Thoracic aorta (tissue), 2 donors: Measurements from ENCODE around the gene ERC1. TPM values are rescaled to one million over a fixed set of nuclear protein-coding genes. Genes with fewer than 3 reads are reported as not detected.
A peak's percentile ranks its signal among the peaks of the same experiment; 100 is the strongest.

Source experiments
- ATAC-seq: fragments of 150-250 bp; one replicate; pipeline ENCODE4 v1.8.0; 2017; ENCODE audit warnings: low read depth; ENCODE audit not compliant: insufficient number of reproducible peaks, low FRiP score
- DNase-seq: peaks from one replicate; pipeline ENCODE4 v3.0.0-alpha.2; 2020; ENCODE audit warnings: low spot score
- H3K27ac ChIP-seq, 2 donors: fragments of 200-600 bp; sonication (generic); 1 replicate in 1 of 2; 2 replicates in 1 of 2; pipeline ENCODE4 v1.5.1; 2016; ENCODE audit warnings: mild to moderate bottlenecking in 2 of 2, moderate library complexity in 2 of 2
- H3K27me3 ChIP-seq: fragments of 200-600 bp; sonication (generic); replicated peaks from 2 replicates; pipeline ENCODE4 v1.6.0; 2016; ENCODE audit warnings: mild to moderate bottlenecking; ENCODE audit not compliant: insufficient read depth
- H3K36me3 ChIP-seq: fragments of 200-600 bp; sonication (generic); one replicate; pipeline ENCODE4 v1.5.1; 2016
- H3K4me1 ChIP-seq, 2 donors: fragments of 200-600 bp; sonication (generic); 1 replicate in 1 of 2; 2 replicates in 1 of 2; pipeline versions ENCODE4 v1.5.1 to v1.6.0; 2016; ENCODE audit warnings: low read depth in 2 of 2, mild to moderate bottlenecking in 1 of 2; ENCODE audit not compliant: control insufficient read depth in 1 of 2
- H3K4me3 ChIP-seq: fragments of 200-600 bp; sonication (generic); 2 replicates; pipeline ENCODE4 v1.5.1; 2016; ENCODE audit warnings: mild to moderate bottlenecking
- H3K9me3 ChIP-seq: fragments of 200-600 bp; sonication (generic); 2 replicates; pipeline ENCODE4 v1.5.1; 2016
- total RNA-seq, 2 donors: library from RNA; depleted of rRNA; stranded (reverse); fragments of >200 nt; gene quantifications; one replicate each; pipeline versions ENCODE4 v1.1.0 to v1.2.3, GENCODE V29; 2016
- TF ChIP-seq, protein P1 (sequence below): fragments of 200-600 bp; sonication (generic); IDR thresholded peaks from one replicate; pipeline ENCODE4 v1.5.1; 2019; ENCODE audit warnings: antibody characterized with exemption

Gene ERC1
- total RNA-seq, 2 donors from 2014 or later: 45.8 to 80.0 TPM

DNA sequence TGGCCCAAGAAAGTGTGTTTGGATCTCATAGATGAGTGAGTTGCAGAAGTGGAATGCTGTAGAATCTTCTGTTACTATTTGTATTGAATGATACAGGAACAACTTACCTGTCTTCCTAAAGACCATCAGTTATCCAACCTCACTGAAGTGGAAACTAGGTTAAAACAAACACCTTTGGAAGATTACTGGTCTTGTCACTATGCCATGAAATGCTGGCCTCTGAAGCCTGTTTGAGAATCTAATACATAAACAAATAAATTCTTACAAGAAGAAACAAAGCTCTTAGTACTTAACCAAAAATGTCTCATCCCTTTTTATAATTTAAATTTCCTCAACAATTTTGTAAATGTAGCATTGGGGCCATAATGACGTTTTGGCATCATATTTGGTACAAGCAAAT is 448.2 kb downstream of the ERC1 start:
- ATAC-seq (no peak), DNase-seq (no peak)
- Histone ChIP-seq H3K9me3 (no peaks in the 10 kb centered on the region), H3K27ac (no peak overlapping the region), H3K4me3 (no peak overlapping the region), H3K36me3 (no peaks in the 10 kb centered on the region), H3K27me3 (no peaks in the 10 kb centered on the region), H3K4me1 (peaks cover 8 to 30% of the 10 kb centered on the region in 2 donors)
- TF ChIP-seq, protein P1, sequence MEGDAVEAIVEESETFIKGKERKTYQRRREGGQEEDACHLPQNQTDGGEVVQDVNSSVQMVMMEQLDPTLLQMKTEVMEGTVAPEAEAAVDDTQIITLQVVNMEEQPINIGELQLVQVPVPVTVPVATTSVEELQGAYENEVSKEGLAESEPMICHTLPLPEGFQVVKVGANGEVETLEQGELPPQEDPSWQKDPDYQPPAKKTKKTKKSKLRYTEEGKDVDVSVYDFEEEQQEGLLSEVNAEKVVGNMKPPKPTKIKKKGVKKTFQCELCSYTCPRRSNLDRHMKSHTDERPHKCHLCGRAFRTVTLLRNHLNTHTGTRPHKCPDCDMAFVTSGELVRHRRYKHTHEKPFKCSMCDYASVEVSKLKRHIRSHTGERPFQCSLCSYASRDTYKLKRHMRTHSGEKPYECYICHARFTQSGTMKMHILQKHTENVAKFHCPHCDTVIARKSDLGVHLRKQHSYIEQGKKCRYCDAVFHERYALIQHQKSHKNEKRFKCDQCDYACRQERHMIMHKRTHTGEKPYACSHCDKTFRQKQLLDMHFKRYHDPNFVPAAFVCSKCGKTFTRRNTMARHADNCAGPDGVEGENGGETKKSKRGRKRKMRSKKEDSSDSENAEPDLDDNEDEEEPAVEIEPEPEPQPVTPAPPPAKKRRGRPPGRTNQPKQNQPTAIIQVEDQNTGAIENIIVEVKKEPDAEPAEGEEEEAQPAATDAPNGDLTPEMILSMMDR: no peak

DNA sequence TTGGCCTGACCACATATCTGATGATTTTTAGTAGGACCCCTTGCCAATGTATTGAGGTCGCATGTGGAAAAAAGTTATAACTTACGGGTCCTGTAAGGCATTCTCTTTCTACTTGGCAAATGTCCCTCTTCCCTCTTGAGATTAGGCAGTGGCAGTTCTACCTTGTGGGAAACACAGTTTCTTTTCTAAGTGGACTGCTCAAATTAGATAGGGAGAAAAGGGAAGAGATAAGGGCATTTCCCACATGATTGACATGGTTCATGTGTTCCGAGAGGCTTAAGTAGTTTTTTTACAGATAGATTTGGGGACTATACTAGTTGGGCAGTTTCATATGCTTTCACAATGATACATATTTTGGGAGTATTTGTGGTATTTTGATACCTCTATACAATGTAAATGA is 448.7 kb downstream of the ERC1 start:
- Histone ChIP-seq H3K4me1 (peaks cover 11 to 31% of the 10 kb centered on the region in 2 donors), H3K4me3 (no peak overlapping the region), H3K9me3 (no peaks in the 10 kb centered on the region), H3K27me3 (no peaks in the 10 kb centered on the region), H3K27ac (no peak overlapping the region), H3K36me3 (no peaks in the 10 kb centered on the region)
- TF ChIP-seq, protein P1: no peak
- no peak for DNase-seq
- no peak for ATAC-seq

DNA sequence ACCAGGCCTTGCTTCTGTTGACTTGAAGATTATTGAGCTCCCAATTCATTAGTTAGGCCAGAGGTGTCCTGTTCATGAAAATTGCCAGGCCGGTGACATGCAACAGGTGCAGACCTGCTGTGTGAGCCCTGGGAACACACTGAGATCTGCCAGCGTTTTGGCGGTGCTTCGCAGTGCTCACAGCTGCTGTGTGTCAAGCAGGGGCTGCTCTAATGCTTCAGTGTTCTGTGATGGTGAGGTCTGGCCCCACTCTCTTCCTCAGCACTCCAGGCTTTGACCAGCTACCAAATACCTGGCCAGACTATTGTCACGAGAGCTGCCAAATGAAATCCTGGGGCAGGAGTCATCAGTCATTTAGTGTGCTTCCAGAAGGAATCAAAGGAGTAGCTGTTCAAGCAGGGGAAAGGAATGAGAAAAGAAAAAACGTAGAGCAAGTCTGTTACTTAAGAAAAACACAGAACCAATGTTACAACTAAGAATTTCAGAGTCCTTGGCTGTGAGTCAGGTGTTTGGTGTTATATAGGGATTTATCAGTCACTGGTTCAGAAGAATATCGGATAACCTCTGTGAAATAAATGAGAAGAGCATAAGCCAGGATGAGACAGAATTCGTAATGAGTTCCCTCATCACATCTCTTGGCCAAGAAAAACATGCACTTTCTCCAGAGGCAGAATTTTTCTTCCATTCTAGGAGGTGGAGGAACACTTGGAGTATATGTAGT is 452.6 kb downstream of the ERC1 start:
- Histone ChIP-seq H3K36me3 (no peaks in the 10 kb centered on the region), H3K9me3 (no peaks in the 10 kb centered on the region), H3K4me1 (peaks cover 4 to 26% of the 10 kb centered on the region in 2 donors), H3K4me3 (peak overlapping the region; percentile 63), H3K27me3 (no peaks in the 10 kb centered on the region), H3K27ac (peak overlapping the region; percentile 82 to 89)
- TF ChIP-seq, protein P1: no peak
- no peak for DNase-seq
- ATAC-seq: peak; percentile 32

DNA sequence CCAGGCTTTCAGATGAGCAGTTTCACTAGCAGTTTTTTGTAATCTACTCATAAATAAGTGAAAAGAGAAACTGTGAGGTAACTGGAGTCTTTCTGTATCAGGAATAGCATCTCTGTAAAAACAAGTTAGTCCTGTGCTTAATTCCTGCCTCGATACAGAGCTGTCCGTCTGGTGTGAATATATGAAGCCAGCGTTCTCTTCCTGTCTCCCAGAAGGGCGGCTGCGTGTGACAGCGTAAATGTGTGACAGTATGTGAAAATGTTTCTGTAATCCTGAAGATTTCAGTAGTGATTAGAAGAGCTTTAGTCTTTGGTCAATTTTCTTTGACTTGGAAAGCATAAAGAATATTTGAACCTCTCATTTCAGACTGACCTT is 453.1 kb downstream of the ERC1 start:
- TF ChIP-seq, protein P1: no peak
- no peak for ATAC-seq
- DNase-seq: no peak
- Histone ChIP-seq H3K4me3 (peak overlapping the region; percentile 63), H3K27ac (peak overlapping the region; percentile 82 to 89), H3K9me3 (no peaks in the 10 kb centered on the region), H3K36me3 (no peaks in the 10 kb centered on the region), H3K27me3 (no peaks in the 10 kb centered on the region), H3K4me1 (peaks cover 4 to 26% of the 10 kb centered on the region in 2 donors)

DNA sequence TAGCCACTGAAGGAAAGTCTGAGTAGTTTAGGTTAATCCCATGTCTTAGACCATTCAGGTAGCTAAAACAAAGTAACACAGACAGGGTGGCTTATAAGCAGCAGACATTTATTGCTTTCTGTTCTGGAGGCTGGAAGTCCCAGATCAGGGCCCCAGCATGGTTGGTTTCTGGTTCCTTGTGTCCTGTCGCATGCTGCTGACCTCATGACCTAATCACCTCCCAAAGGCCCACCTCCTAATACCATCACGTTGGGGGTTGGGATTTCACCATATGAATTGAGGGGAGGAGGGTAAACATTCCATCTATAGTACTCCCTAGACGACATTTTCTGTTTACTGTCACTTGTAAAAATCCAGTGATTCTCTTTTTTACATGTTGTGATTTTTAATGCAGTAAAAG is 454.8 kb downstream of the ERC1 start:
- no peaks in the 10 kb centered on the region for H3K36me3 ChIP-seq
- no peaks in the 10 kb centered on the region for H3K9me3 ChIP-seq
- peaks cover 4 to 26% of the 10 kb centered on the region in 2 donors for H3K4me1 ChIP-seq
- H3K27ac ChIP-seq: no peak overlapping the region
- TF ChIP-seq, protein P1: no peak
- no peaks in the 10 kb centered on the region for H3K27me3 ChIP-seq
- H3K4me3 ChIP-seq: no peak overlapping the region
- DNase-seq (no peak), ATAC-seq (no peak)
